Posterior cingulate gyrus (tissue), 11 donors: ENCODE results near the gene SAMMSON.

Source experiments
- DNase-seq, 10 donors: peaks; one replicate each; pipeline versions ENCODE4 v3.0.0 to v3.0.0-alpha.2; 2020 to 2021; ENCODE audit warnings: mixed read lengths in 3 of 10
- intact Hi-C: fragments of 100-400 bp; cut with DNase I; formaldehyde crosslinking; loops from one replicate; pipeline ENCODE4 v1.15.1; 2023

SAMMSON gene

GRCh38 chr3:70006089-70006488, 6.6 kb downstream of the SAMMSON start:
- intact Hi-C loops = loop anchor here (2.0 kb wide), 1 partner anchor 47 kb away; no protein-coding TSS in a partner anchor
- DNase-seq = no peak

- intact Hi-C loops = no loop called here
Observed at GRCh38 chr3:70010346-70010745, 10.8 kb downstream of the SAMMSON start.

GRCh38 chr3:70011582-70011981, 12.0 kb downstream of the SAMMSON start:
- intact Hi-C loops = no loop called here
- no peak for DNase-seq

More at GRCh38 chr3:70010346-70010745, 10.8 kb downstream of the SAMMSON start:
- no peak for DNase-seq

- intact Hi-C loops = no loop called here
- DNase-seq = no peak
Observed at GRCh38 chr3:70020906-70021660, 21.6 kb downstream of the SAMMSON start.

- no peak for DNase-seq
- intact Hi-C loops = no loop called here
Observed at GRCh38 chr3:70028361-70028760, 28.8 kb downstream of the SAMMSON start.

- DNase-seq = no peak
- intact Hi-C loops = no loop called here
Observed at GRCh38 chr3:70038693-70039092, 39.2 kb downstream of the SAMMSON start.

GRCh38 chr3:70040386-70040785, 40.9 kb downstream of the SAMMSON start:
- DNase-seq = no peak
- intact Hi-C loops = no loop called here

- intact Hi-C loops = no loop called here
- no peak for DNase-seq
Observed at GRCh38 chr3:70042641-70043040, 43.1 kb downstream of the SAMMSON start.

- intact Hi-C loops = no loop called here
- no peak for DNase-seq
Observed at GRCh38 chr3:70049761-70050160, 50.2 kb downstream of the SAMMSON start.

- no peak for DNase-seq
- intact Hi-C loops = loop anchor here (2.0 kb wide), 1 partner anchor 46 kb away; no protein-coding TSS in a partner anchor
Observed at GRCh38 chr3:70053293-70053692, 53.8 kb downstream of the SAMMSON start.

GRCh38 chr3:70056081-70056480, 56.5 kb downstream of the SAMMSON start:
- no peak for DNase-seq
- intact Hi-C loops = no loop called here

GRCh38 chr3:70057426-70057825, 57.9 kb downstream of the SAMMSON start:
- intact Hi-C loops = no loop called here

GRCh38 chr3:70061096-70061495, 61.6 kb downstream of the SAMMSON start:
- no peak for DNase-seq
- intact Hi-C loops = no loop called here

More at GRCh38 chr3:70057426-70057825, 57.9 kb downstream of the SAMMSON start:
- no peak for DNase-seq

- intact Hi-C loops = no loop called here
- DNase-seq = peak in 1 of 10 donors; percentile 26
Observed at GRCh38 chr3:70064194-70064779, 64.8 kb downstream of the SAMMSON start.

GRCh38 chr3:70065696-70066253, 66.2 kb downstream of the SAMMSON start:
- peak in 1 of 10 donors; percentile 59 for DNase-seq
- intact Hi-C loops = no loop called here

GRCh38 chr3:70067860-70068521, 68.5 kb downstream of the SAMMSON start:
- no peak for DNase-seq
- intact Hi-C loops = no loop called here

GRCh38 chr3:70069557-70069956, 70.0 kb downstream of the SAMMSON start:
- intact Hi-C loops = no loop called here
- no peak for DNase-seq

GRCh38 chr3:70071138-70071537, 71.6 kb downstream of the SAMMSON start:
- DNase-seq = no peak
- intact Hi-C loops = no loop called here

- intact Hi-C loops = no loop called here
Observed at GRCh38 chr3:70072180-70072579, 72.6 kb downstream of the SAMMSON start.

GRCh38 chr3:70072754-70073153, 73.2 kb downstream of the SAMMSON start:
- no peak for DNase-seq
- intact Hi-C loops = no loop called here

More at GRCh38 chr3:70072180-70072579, 72.6 kb downstream of the SAMMSON start:
- no peak for DNase-seq

- intact Hi-C loops = no loop called here
Observed at GRCh38 chr3:70075101-70075500, 75.6 kb downstream of the SAMMSON start.

More at GRCh38 chr3:70075101-70075500, 75.6 kb downstream of the SAMMSON start:
- DNase-seq = no peak
